ENCODE results near the gene SEC14L1.

Gene SEC14L1

GRCh38 chr17:77160091-77160874 lies 19.5 kb downstream of the SEC14L1 start:
- peak overlapping the region in 4 of 11 experiments; percentile 2 to 77 (median 58); a peak in 7 of 22 replicates for H3K4me2 ChIP-seq
- H3K27ac ChIP-seq = no peak overlapping the region
- H3K4me1 ChIP-seq = peaks cover 28 to 89% (median 39%) of the 10 kb centered on the region in 10 experiments

GRCh38 chr17:77160875-77161530 lies 20.2 kb downstream of the SEC14L1 start:
- Histone ChIP-seq H3K27me3 (no peaks in the 10 kb centered on the region), H3K4me2 (peak overlapping the region in 10 of 11 experiments; percentile 29 to 77 (median 44); a peak in 17 of 22 replicates), H3K9me3 (replicated peaks in 1 of 11) (peaks cover 0 to 13% (median 2%) of the 10 kb centered on the region in 11 experiments; a peak in 17 of 22 replicates), H3K9ac (no peak overlapping the region), H3K4me3 (no peak overlapping the region), H3K4me1 (peaks cover 35 to 89% (median 46%) of the 10 kb centered on the region in 10 experiments), H3K27ac (no peak overlapping the region), H4K20me1 (peaks cover 0 to 100% (median 34%) of the 10 kb centered on the region in 11 experiments; a peak in 17 of 22 replicates), H3K36me3 (peaks cover 12 to 56% (median 19%) of the 10 kb centered on the region in 11 experiments; a peak in 19 of 22 replicates)
- no peak for TF ChIP-seq Cebpa-rat (IDR thresholded peaks at IDR 0.05)

More at GRCh38 chr17:77160091-77160874, 19.5 kb downstream of the SEC14L1 start:
- H3K9me3 ChIP-seq (replicated peaks in 1 of 11) = peaks cover 0 to 11% (median 0%) of the 10 kb centered on the region in 11 experiments; a peak in 4 of 22 replicates
- peak overlapping the region in 1 of 11 experiments; percentile 40; a peak in 1 of 22 replicates for H3K9ac ChIP-seq
- TF ChIP-seq Cebpa-rat (IDR thresholded peaks at IDR 0.05) = no peak
- H3K36me3 ChIP-seq = peaks cover 11 to 61% (median 23%) of the 10 kb centered on the region in 11 experiments; a peak in 20 of 22 replicates
- no peak overlapping the region for H3K4me3 ChIP-seq
- H3K27me3 ChIP-seq = no peaks in the 10 kb centered on the region
- peaks cover 0 to 100% (median 34%) of the 10 kb centered on the region in 11 experiments; a peak in 19 of 22 replicates for H4K20me1 ChIP-seq

DNA sequence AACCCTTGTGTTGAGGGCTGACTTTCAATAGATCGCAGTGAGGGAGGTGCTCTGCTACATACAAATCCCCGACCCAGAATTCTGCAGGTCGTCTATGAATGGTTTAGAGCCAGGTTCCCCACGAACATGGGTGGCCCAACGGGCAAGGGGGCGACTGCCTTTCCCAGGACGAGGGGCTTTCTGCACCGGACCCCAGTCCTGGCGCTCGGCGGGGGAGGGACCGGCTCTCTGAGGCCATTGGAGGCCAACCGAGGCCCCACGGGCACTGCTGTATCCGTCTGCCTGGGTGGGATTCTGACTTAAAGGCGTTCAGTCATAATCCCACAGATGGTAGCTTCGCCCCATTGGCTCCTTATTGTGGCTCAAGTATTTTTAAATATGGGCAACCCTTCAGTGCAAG lies 21.2 kb downstream of the SEC14L1 start:
- no peak overlapping the region for H3K27ac ChIP-seq
- no peak overlapping the region for H3K9ac ChIP-seq
- no peaks in the 10 kb centered on the region for H3K27me3 ChIP-seq
- H3K4me2 ChIP-seq = peak overlapping the region; percentile 23 to 63 (median 45); a peak in 16 of 22 replicates
- peaks cover 38 to 87% (median 51%) of the 10 kb centered on the region in 10 experiments for H3K4me1 ChIP-seq
- no peak for TF ChIP-seq Cebpa-rat (IDR thresholded peaks at IDR 0.05)
- peaks cover 19 to 56% (median 28%) of the 10 kb centered on the region in 11 experiments for H3K36me3 ChIP-seq
- no peak overlapping the region for H3K4me3 ChIP-seq
- H4K20me1 ChIP-seq = peaks cover 0 to 100% (median 31%) of the 10 kb centered on the region in 11 experiments; a peak in 15 of 22 replicates
- H3K9me3 ChIP-seq (replicated peaks in 1 of 11) = peaks cover 8 to 23% (median 11%) of the 10 kb centered on the region in 11 experiments

DNA sequence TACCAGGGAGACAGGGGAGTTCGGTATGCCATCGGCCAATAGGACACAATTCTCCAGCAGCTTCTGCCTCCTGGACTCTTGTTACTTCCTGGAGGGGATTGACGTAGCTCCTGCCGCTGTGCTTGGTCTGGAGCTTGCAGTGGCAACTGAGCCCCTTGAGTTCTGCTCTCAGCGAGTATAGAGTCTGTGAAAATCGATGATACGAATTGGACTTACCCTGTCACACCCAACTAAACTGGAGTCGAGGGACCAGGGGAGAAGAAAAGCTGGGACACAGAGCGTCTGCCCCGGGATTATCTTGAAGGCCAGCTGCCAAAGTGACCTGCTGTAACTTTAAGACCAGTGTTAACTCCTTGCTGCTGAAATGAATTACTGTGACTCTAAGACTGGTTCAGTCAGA lies 22.2 kb downstream of the SEC14L1 start:
- peak overlapping the region in 2 of 11 experiments; percentile 0 to 80; a peak in 1 of 22 replicates for H3K4me2 ChIP-seq
- H3K4me3 ChIP-seq = no peak overlapping the region
- H4K20me1 ChIP-seq = peaks cover 0 to 99% (median 31%) of the 10 kb centered on the region in 11 experiments; a peak in 14 of 22 replicates
- peaks cover 19 to 32% (median 22%) of the 10 kb centered on the region in 11 experiments for H3K9me3 ChIP-seq (replicated peaks in 1 of 11)
- H3K36me3 ChIP-seq = peaks cover 26 to 56% (median 31%) of the 10 kb centered on the region in 11 experiments
- no peak for TF ChIP-seq Cebpa-rat (IDR thresholded peaks at IDR 0.05)
- H3K27ac ChIP-seq = no peak overlapping the region
- H3K27me3 ChIP-seq = no peaks in the 10 kb centered on the region
- peaks cover 38 to 77% (median 51%) of the 10 kb centered on the region in 10 experiments for H3K4me1 ChIP-seq
- no peak overlapping the region for H3K9ac ChIP-seq

- Histone ChIP-seq H3K27ac (no peak overlapping the region), H3K9ac (0 out of 22 replicates have a peak overlapping the region, but pooled peaks of 1 of the 11 experiments have one; percentile 20), H3K4me2 (peak overlapping the region; percentile 47 to 83 (median 78); a peak in 20 of 22 replicates)
These were observed 22.9 kb downstream of the SEC14L1 start for GRCh38 chr17:77163511-77164280.

DNA sequence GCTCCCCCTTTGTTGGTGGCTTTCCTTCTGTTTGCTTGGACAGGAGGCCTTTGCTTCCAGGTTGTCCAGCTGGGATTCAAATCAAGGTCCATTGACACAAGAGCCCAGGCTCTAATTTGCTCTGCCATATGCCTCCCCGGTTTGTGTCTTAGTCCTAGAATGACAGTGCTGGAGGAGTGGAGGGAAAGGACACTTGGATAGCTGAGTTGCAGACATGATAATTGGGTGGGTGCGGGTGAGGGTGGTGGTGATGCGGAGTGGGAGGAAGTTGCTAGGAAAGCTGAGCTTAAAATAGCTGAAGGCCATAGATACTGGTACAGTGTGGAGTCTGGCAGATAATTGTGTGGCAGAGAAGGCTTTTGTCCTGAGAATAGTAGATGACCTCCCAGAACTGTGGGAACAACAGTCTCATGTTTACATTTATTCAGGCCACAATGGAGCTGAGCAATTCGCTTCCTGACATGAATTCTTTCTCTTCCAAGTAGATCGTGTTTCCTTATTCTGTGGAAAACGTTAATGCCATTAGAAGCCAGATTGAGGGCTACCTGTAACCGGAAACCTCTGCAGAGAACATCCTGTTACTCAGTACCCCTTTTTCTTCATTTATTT lies 23.8 kb downstream of the SEC14L1 start:
- Histone ChIP-seq H3K36me3 (peaks cover 38 to 67% (median 44%) of the 10 kb centered on the region in 11 experiments), H4K20me1 (peaks cover 0 to 99% (median 31%) of the 10 kb centered on the region in 11 experiments; a peak in 14 of 22 replicates), H3K27ac (peak overlapping the region in 3 of 11 experiments; percentile 10 to 42 (median 21); a peak in 2 of 22 replicates), H3K9me3 (replicated peaks in 1 of 11) (peaks cover 34 to 42% (median 38%) of the 10 kb centered on the region in 11 experiments), H3K4me1 (peaks cover 38 to 67% (median 50%) of the 10 kb centered on the region in 10 experiments), H3K4me3 (no peak overlapping the region), H3K9ac (peak overlapping the region in 2 of 11 experiments; percentile 6 to 20; a peak in 1 of 22 replicates), H3K27me3 (no peaks in the 10 kb centered on the region), H3K4me2 (peak overlapping the region; percentile 47 to 83 (median 78))
- no peak for TF ChIP-seq Cebpa-rat (IDR thresholded peaks at IDR 0.05)

More at GRCh38 chr17:77163511-77164280, 22.9 kb downstream of the SEC14L1 start:
- no peaks in the 10 kb centered on the region for H3K27me3 ChIP-seq
- peaks cover 0 to 99% (median 31%) of the 10 kb centered on the region in 11 experiments; a peak in 14 of 22 replicates for H4K20me1 ChIP-seq
- no peak for TF ChIP-seq Cebpa-rat (IDR thresholded peaks at IDR 0.05)
- peaks cover 26 to 33% (median 29%) of the 10 kb centered on the region in 11 experiments for H3K9me3 ChIP-seq (replicated peaks in 1 of 11)
- H3K36me3 ChIP-seq = peaks cover 29 to 58% (median 35%) of the 10 kb centered on the region in 11 experiments
- peaks cover 38 to 74% (median 51%) of the 10 kb centered on the region in 10 experiments for H3K4me1 ChIP-seq
- no peak overlapping the region for H3K4me3 ChIP-seq

DNA sequence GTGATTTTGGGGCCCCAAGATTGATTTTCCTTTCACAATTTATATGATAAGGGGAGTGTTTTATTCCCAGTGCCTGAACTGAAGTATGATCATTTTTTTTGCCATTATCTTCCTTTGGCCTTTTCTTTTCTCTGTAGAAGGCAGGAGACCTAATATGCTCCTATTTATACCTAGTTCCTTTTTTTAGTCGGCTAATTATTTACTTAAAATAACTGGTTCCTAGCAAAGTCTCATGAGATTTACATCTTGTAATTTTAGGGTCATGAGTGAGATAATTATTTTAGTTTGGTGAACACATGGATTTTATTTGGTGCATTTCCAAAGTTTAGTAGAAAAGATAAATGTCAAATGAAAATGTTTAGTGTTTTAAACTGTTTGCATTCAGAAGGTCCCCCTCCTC lies 24.8 kb downstream of the SEC14L1 start:
- Histone ChIP-seq H3K36me3 (peaks cover 40 to 74% (median 51%) of the 10 kb centered on the region in 11 experiments), H3K27ac (peak overlapping the region in 2 of 11 experiments; percentile 7 to 42; a peak in 2 of 22 replicates)

More for the DNA sequence above, 24.8 kb downstream of the SEC14L1 start:
- TF ChIP-seq Cebpa-rat (IDR thresholded peaks at IDR 0.05) = no peak
- peaks cover 0 to 99% (median 24%) of the 10 kb centered on the region in 11 experiments; a peak in 14 of 22 replicates for H4K20me1 ChIP-seq
- H3K4me1 ChIP-seq = peaks cover 38 to 57% (median 44%) of the 10 kb centered on the region in 10 experiments
- H3K9me3 ChIP-seq (replicated peaks in 1 of 11) = peaks cover 44 to 52% (median 47%) of the 10 kb centered on the region in 11 experiments
- H3K4me3 ChIP-seq = no peak overlapping the region
- H3K27me3 ChIP-seq = no peaks in the 10 kb centered on the region
- peak overlapping the region; percentile 47 to 83 (median 78) for H3K4me2 ChIP-seq
- H3K9ac ChIP-seq = peak overlapping the region in 4 of 11 experiments; percentile 3 to 57 (median 12); a peak in 3 of 22 replicates

All from BLaER1 treated with 17β-estradiol and CSF1 and Interleukin-3, amounts not matched to agents 10 nM and 100 nM (cell line).